CD4-positive, alpha-beta memory T cell (primary cell): Measurements from ENCODE around the gene CTNNBL1. TPM values are rescaled to one million over a fixed set of nuclear protein-coding genes. Genes with fewer than 3 reads are reported as not detected.

Experiments used
- CTCF ChIA-PET: fragments of 350-600 bp; sonication (Branson Sonifier 250); formaldehyde crosslinking; loops from one replicate; lab custom pipeline; 2021; ENCODE audit warnings: inconsistent platforms; ENCODE audit not compliant: partially characterized antibody; lab: Charles Lee
- POLR2A ChIA-PET: fragments of 350-600 bp; sonication (Branson Sonifier 250); formaldehyde crosslinking; loops from one replicate; lab custom pipeline; 2021; ENCODE audit not compliant: partially characterized antibody; lab: Charles Lee
- DNase-seq, 5 donors: peaks; one replicate each; pipeline versions ENCODE4 v3.0.0 to v3.0.0-alpha.2; 2020 to 2022; ENCODE audit warnings: mixed read lengths in 1 of 5
- H3K27ac ChIP-seq: one replicate; pipeline ENCODE4 v1.7.0; 2013; ENCODE audit warnings: low read depth, low read length
- H3K27me3 ChIP-seq: 2 replicates; pipeline ENCODE4 v1.7.0; 2013; ENCODE audit warnings: mild to moderate bottlenecking, low read length, moderate library complexity; ENCODE audit not compliant: insufficient read depth
- H3K36me3 ChIP-seq: 2 replicates; pipeline ENCODE4 v1.7.0; 2013; ENCODE audit warnings: mild to moderate bottlenecking, low read length, moderate library complexity; ENCODE audit not compliant: insufficient read depth
- H3K4me1 ChIP-seq: 2 replicates; pipeline ENCODE4 v1.7.0; 2013; ENCODE audit warnings: mild to moderate bottlenecking, low read length, moderate library complexity; ENCODE audit not compliant: insufficient read depth
- H3K4me3 ChIP-seq, 2 donors: one replicate each; pipeline ENCODE4 v1.7.0; 2013; ENCODE audit warnings: low read length in 2 of 2, mild to moderate bottlenecking in 1 of 2
- H3K9me3 ChIP-seq, 2 donors: one replicate each; pipeline ENCODE4 v1.7.0; 2013; ENCODE audit warnings: low read length in 2 of 2, control low read depth in 1 of 2; ENCODE audit not compliant: control insufficient read depth in 1 of 2
- H3K27ac Mint-ChIP-seq, 7 donors: one replicate each; pipeline ENCODE4 v1.8.0; 2020 to 2021; ENCODE audit warnings: mixed read lengths in 7 of 7, mild to moderate bottlenecking in 6 of 7, inconsistent platforms in 3 of 7, moderate library complexity in 3 of 7
- H3K27me3 Mint-ChIP-seq, 2 donors: one replicate each; pipeline ENCODE4 v1.8.0; 2020 to 2021; ENCODE audit warnings: mixed read lengths in 2 of 2
- H3K36me3 Mint-ChIP-seq, 2 donors: one replicate each; pipeline ENCODE4 v1.8.0; 2020 to 2021; ENCODE audit warnings: mixed read lengths in 2 of 2, inconsistent platforms in 1 of 2, mild to moderate bottlenecking in 1 of 2
- H3K4me1 Mint-ChIP-seq, 4 donors: one replicate each; pipeline ENCODE4 v1.8.0; 2020 to 2021; ENCODE audit warnings: mixed read lengths in 4 of 4, mild to moderate bottlenecking in 1 of 4
- H3K4me3 Mint-ChIP-seq, 8 donors: one replicate each; pipeline ENCODE4 v1.8.0; 2020 to 2021; ENCODE audit warnings: mixed read lengths in 8 of 8, mild to moderate bottlenecking in 7 of 8, moderate library complexity in 6 of 8, inconsistent platforms in 3 of 8
- H3K9me3 Mint-ChIP-seq, 8 donors: one replicate each; pipeline ENCODE4 v1.8.0; 2020 to 2021; ENCODE audit warnings: mixed read lengths in 8 of 8, mild to moderate bottlenecking in 5 of 8, inconsistent platforms in 3 of 8, moderate library complexity in 1 of 8
- intact Hi-C: fragments of 100-400 bp; cut with micrococcal nuclease; formaldehyde crosslinking; loops from one replicate; pipeline ENCODE4 v1.15.1; 2023
- polyA plus RNA-seq, 2 donors: library from polyadenylated mRNA; unstranded; fragments of 300-500 nt; fragmentation: Illumina TruSeq; gene quantifications; one replicate each; pipeline ENCODE4 v1.2.3, GENCODE V29; 2021
- total RNA-seq, 2 experiments: library from RNA; stranded (reverse); gene quantifications; one replicate each; pipeline ENCODE4 v1.2.3, GENCODE V29; 2021

CTNNBL1 gene
- total and polyA plus RNA-seq, 4 experiments from 2014 or later: 41.5 to 104 (median 64.2) TPM

DNA sequence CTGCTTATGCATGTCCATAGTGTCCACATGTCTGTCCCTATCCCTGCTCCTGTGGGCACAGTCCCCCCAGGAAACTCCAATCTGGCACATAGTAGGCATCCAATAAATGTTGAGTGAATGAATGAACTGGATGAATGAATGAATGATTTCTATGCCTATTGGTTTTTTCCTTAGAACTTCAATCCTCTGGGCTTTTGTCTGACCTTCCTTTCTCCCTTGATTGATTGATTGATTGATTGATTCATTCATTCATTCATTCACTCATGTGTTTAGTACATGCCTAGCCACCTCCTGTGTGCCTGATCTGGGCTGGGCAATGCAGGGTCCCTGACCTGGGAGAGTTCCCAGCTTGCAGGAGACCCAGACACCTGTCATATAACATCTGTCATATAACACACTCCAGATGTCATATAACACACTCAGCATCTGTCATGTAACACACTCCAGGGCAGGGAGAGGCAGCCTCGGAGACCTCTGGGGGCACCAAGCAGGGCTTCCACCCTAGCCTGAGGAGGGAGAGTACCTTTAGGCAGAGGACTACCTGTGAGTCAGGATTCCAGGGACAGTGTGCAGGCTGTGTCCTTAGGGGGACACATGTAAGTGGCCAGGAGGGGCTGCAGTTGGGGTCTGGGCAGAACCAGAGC lies 227.0 kb downstream of the CTNNBL1 start:
- H3K36me3 Mint-ChIP-seq: no peaks in the 10 kb centered on the region
- no peak overlapping the region for H3K27ac ChIP-seq
- H3K4me1 Mint-ChIP-seq: peaks cover 0 to 2% (median 0%) of the 10 kb centered on the region in 4 donors
- ChIA-PET POLR2A (no interaction called here), CTCF (no interaction called here)
- peaks cover 8 to 22% of the 10 kb centered on the region in 2 donors for H3K27me3 Mint-ChIP-seq
- intact Hi-C loops: no loop called here
- H3K36me3 ChIP-seq: no peaks in the 10 kb centered on the region
- no peak for DNase-seq
- H3K4me3 ChIP-seq: no peak overlapping the region
- no peaks in the 10 kb centered on the region for H3K27me3 ChIP-seq
- no peaks in the 10 kb centered on the region for H3K9me3 ChIP-seq
- H3K4me3 Mint-ChIP-seq: no peak overlapping the region
- no peaks in the 10 kb centered on the region for H3K9me3 Mint-ChIP-seq
- H3K27ac Mint-ChIP-seq: no peak overlapping the region
- no peaks in the 10 kb centered on the region for H3K4me1 ChIP-seq

DNA sequence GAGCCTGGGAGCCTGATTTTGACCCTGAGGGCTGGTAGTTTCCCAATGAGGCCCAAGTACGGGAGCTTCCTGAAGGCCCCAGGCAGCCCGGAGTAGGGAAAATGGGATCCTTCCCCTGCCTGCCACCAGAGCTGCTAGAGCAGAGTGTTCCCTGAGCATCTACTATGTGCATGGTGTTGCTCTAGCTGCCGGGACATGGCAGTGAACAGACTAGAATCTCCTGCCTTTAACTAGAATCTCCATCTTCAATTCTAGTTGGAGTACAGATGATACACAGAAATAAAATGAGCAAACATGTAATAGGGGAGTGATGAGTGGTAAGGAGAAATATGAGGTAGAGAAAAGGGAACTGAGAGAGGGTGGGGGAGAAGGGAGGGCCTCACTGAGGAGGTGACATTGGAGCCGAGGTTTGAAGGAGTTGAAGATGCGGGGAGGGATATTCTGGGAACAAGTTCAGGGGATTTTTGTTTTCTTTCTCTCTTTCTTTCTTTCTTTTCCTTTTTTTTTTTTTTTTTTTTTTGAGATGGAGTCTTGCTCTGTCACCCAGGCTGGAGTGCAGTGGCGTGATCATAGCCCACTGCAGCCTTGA lies 227.6 kb downstream of the CTNNBL1 start:
- H3K27ac ChIP-seq: no peak overlapping the region
- peaks cover 7 to 19% of the 10 kb centered on the region in 2 donors for H3K27me3 Mint-ChIP-seq
- no peaks in the 10 kb centered on the region for H3K36me3 Mint-ChIP-seq
- H3K4me1 ChIP-seq: no peaks in the 10 kb centered on the region
- ChIA-PET POLR2A (no interaction called here), CTCF (no interaction called here)
- no peak overlapping the region for H3K27ac Mint-ChIP-seq
- no peak for DNase-seq
- peaks cover 0 to 2% (median 0%) of the 10 kb centered on the region in 4 donors for H3K4me1 Mint-ChIP-seq
- no peaks in the 10 kb centered on the region for H3K36me3 ChIP-seq
- no peaks in the 10 kb centered on the region for H3K9me3 ChIP-seq
- no peaks in the 10 kb centered on the region for H3K27me3 ChIP-seq
- intact Hi-C loops: no loop called here
- no peak overlapping the region for H3K4me3 ChIP-seq
- no peaks in the 10 kb centered on the region for H3K9me3 Mint-ChIP-seq
- no peak overlapping the region for H3K4me3 Mint-ChIP-seq

Other genes starting within 250 kb of the CTNNBL1 start
- not detected for gene NNAT, start 172.8 kb upstream of the CTNNBL1 start, total RNA-seq
- not detected for gene NNAT, start 172.8 kb upstream of the CTNNBL1 start, polyA plus RNA-seq
- 10 to 100 TPM; 81.7 to 87.5 TPM for gene BLCAP, start 166.2 kb upstream of the CTNNBL1 start, total RNA-seq
- 10 to 100 TPM; 63.7 to 97.4 TPM for gene BLCAP, start 166.2 kb upstream of the CTNNBL1 start, polyA plus RNA-seq
- not detected for gene VSTM2L, start 209.1 kb downstream of the CTNNBL1 start, total RNA-seq
- not detected for gene VSTM2L, start 209.1 kb downstream of the CTNNBL1 start, polyA plus RNA-seq